Panc1 (cell line): Measurements from ENCODE around the gene NGF. TPM values are rescaled to one million over a fixed set of nuclear protein-coding genes. Genes with fewer than 3 reads are reported as not detected.

Experiments
- ATAC-seq: fragments of 200-7000 bp; cut with Tn5 transposase; 2 replicates; pipeline ENCODE4 v1.9.1; 2020; ENCODE audit warnings: mild to moderate bottlenecking, moderate library complexity
- BruUV-seq: library from RNA; stranded (reverse); fragments of 400-500 nt; replicated peaks from 2 replicates; lab custom pipeline; 2021; lab: Mats Ljungman, UMichigan
- CTCF ChIA-PET: fragments of 300-600 bp; sonication (Branson Sonifier 250); formaldehyde crosslinking; loops from one replicate; lab custom pipeline; 2022; ENCODE audit warnings: antibody characterized with exemption; lab: Charles Lee
- POLR2A ChIA-PET: fragments of 300-600 bp; sonication (Branson Sonifier 250); formaldehyde crosslinking; loops from one replicate; lab custom pipeline; 2022; ENCODE audit warnings: antibody characterized with exemption; lab: Charles Lee
- DNase-seq: peaks from one replicate; pipeline ENCODE4 v3.0.0-alpha.2; 2010; ENCODE audit warnings: low read depth, low spot score
- H3K27ac ChIP-seq: 2 replicates; pipeline ENCODE4 v1.5.1; 2011; ENCODE audit warnings: mild to moderate bottlenecking, low read length, inconsistent platforms
- H3K27me3 ChIP-seq: fragments of 200-500 bp; sonication (Bioruptor generic); 2 replicates; pipeline ENCODE4 v1.6.0; 2014; ENCODE audit warnings: low read length, inconsistent platforms; ENCODE audit not compliant: control insufficient read depth, insufficient read depth
- H3K36me3 ChIP-seq: fragments of 200-500 bp; sonication (Bioruptor generic); 2 replicates; pipeline ENCODE4 v1.5.1; 2014; ENCODE audit warnings: inconsistent platforms, mild to moderate bottlenecking, low read length, moderate library complexity; ENCODE audit not compliant: control insufficient read depth, insufficient read depth
- H3K4me1 ChIP-seq: 2 replicates; pipeline ENCODE4 v1.5.1; 2011; ENCODE audit warnings: inconsistent platforms, mild to moderate bottlenecking, low read length, moderate library complexity; ENCODE audit not compliant: control insufficient read depth, insufficient read depth
- H3K4me3 ChIP-seq, 2 experiments: 2 replicates each; pipeline ENCODE4 v1.5.1; 2011 to 2012; ENCODE audit warnings: low read depth in 2 of 2, low read length in 2 of 2, mild to moderate bottlenecking in 2 of 2, inconsistent platforms in 1 of 2, moderate library complexity in 1 of 2
- H3K9me3 ChIP-seq: fragments of 200-500 bp; sonication (Bioruptor generic); 2 replicates; pipeline ENCODE4 v1.5.1; 2014; ENCODE audit warnings: low read depth, mild to moderate bottlenecking, inconsistent platforms, low read length, moderate library complexity; ENCODE audit not compliant: control insufficient read depth, insufficient read depth
- POLR2AphosphoS5 ChIP-seq: IDR thresholded peaks from 2 replicates; pipeline ENCODE4 v1.6.1; 2012; ENCODE audit warnings: mild to moderate bottlenecking, low read depth, low read length, moderate library complexity
- REST ChIP-seq, 2 experiments: IDR thresholded peaks; 2 replicates each; pipeline ENCODE4 v1.6.1; 2011 to 2012; ENCODE audit warnings: low read depth in 2 of 2, control low read depth in 1 of 2, low read length in 1 of 2, mild to moderate bottlenecking in 1 of 2, moderate library complexity in 1 of 2; ENCODE audit not compliant: insufficient read depth in 1 of 2
- SIN3A ChIP-seq: IDR thresholded peaks from 2 replicates; pipeline ENCODE4 v1.6.1; 2012; ENCODE audit warnings: low read depth, mild to moderate bottlenecking, low read length, moderate library complexity, borderline replicate concordance; ENCODE audit not compliant: insufficient read depth
- TCF7L2 ChIP-seq: IDR thresholded peaks from 2 replicates; pipeline ENCODE4 v1.6.1; 2011; ENCODE audit warnings: mild to moderate bottlenecking, low read depth, low read length, inconsistent platforms
- in situ Hi-C: cut with HindIII; loops from 2 replicates; pipeline ENCODE4 v1.10.0; 2016; ENCODE audit warnings: low sequenced_read_pairs, low pct_unique_long_range_greater_than_20kb
- intact Hi-C: fragments of 100-400 bp; cut with micrococcal nuclease; formaldehyde crosslinking; loops from one replicate; pipeline ENCODE4 v1.10.0; 2022; ENCODE audit not compliant: unreplicated experiment
- total RNA-seq: library from RNA; stranded (reverse); gene quantifications from one replicate; pipeline ENCODE4 v1.2.1, GENCODE V29; 2021; ENCODE audit not compliant: unreplicated experiment
- TF ChIP-seq, protein P1 (sequence below): fragments of 450-650 bp; IDR thresholded peaks from 2 replicates; pipeline ENCODE4 v1.5.1; 2017; ENCODE audit warnings: mild to moderate bottlenecking

NGF gene
- total RNA-seq, 1 experiment from 2014 or later, result not detected

DNA sequence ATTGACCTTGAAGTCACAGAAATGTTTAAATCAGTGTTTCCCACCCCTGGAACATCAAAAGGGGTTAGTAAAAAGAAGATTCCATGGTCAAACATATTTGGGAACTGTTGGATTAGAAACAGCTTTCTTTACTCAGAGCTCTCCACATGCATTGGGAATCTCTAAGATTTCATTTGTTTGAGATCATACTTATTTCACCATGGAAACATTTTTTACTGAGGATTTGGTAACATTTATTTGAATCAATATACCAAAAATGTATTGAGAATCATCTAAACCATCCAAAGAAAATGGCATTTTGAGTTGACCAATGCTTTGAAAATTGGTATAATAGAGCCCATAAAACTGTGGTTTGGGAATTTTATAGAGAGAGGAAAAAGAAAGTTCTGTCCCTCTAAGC is 25.3 kb downstream of the NGF start:
- Histone ChIP-seq H3K4me3 (no peak overlapping the region), H3K9me3 (no peaks in the 10 kb centered on the region), H3K27ac (no peak overlapping the region), H3K27me3 (no peaks in the 10 kb centered on the region), H3K36me3 (no peaks in the 10 kb centered on the region), H3K4me1 (no peaks in the 10 kb centered on the region)
- ChIA-PET CTCF (interaction anchor here (0.7 kb wide), 1 partner anchor 533 kb away, joined by 3 read pairs; no protein-coding TSS in a partner anchor), POLR2A (no interaction called here)
- DNase-seq (no peak), ATAC-seq (no peak)
- TF ChIP-seq, protein P1, sequence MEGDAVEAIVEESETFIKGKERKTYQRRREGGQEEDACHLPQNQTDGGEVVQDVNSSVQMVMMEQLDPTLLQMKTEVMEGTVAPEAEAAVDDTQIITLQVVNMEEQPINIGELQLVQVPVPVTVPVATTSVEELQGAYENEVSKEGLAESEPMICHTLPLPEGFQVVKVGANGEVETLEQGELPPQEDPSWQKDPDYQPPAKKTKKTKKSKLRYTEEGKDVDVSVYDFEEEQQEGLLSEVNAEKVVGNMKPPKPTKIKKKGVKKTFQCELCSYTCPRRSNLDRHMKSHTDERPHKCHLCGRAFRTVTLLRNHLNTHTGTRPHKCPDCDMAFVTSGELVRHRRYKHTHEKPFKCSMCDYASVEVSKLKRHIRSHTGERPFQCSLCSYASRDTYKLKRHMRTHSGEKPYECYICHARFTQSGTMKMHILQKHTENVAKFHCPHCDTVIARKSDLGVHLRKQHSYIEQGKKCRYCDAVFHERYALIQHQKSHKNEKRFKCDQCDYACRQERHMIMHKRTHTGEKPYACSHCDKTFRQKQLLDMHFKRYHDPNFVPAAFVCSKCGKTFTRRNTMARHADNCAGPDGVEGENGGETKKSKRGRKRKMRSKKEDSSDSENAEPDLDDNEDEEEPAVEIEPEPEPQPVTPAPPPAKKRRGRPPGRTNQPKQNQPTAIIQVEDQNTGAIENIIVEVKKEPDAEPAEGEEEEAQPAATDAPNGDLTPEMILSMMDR, result no peak
- no peak for TF ChIP-seq TCF7L2
- TF ChIP-seq POLR2AphosphoS5, result no peak
- TF ChIP-seq REST (IDR thresholded peaks at IDR 0.05; ENCODE audit: insufficient read depth in 1 of 2, low read depth in 2 of 2, low read length in 1 of 2), result no peak
- TF ChIP-seq SIN3A, result no peak
- intact Hi-C loops, result no loop called here
- BruUV-seq, result no TSS peak
- in situ Hi-C loops, result no loop called here

DNA sequence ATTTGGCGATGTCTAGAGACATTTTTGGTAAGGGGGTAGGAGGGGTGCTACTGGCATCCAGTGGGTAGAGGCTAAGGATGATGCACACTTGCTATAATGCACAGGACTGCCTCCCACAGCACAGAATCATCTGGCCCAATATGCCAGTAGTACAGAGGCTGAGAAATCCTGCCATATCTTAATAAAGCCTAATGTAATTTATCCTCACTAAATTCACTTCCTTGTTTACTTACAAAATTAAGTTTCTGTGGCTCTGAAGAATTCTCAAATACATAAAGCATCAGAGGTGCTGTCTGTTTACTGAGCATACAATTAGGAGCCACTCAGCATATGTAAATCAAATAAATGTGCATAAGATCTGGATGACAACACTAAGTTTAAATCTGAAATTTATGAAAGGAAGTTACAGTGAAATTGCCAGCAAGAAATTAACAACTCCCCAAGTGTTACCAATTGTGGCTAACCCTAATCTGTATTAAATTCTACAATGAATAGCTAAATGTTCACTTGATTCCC is 26.5 kb downstream of the NGF start:
- intact Hi-C loops, result no loop called here
- no peak for ATAC-seq
- TF ChIP-seq SIN3A (no peak), REST (IDR thresholded peaks at IDR 0.05; ENCODE audit: insufficient read depth in 1 of 2, low read depth in 2 of 2, low read length in 1 of 2) (no peak), POLR2AphosphoS5 (no peak), TCF7L2 (no peak)
- TF ChIP-seq, protein P1, result no peak
- no peaks in the 10 kb centered on the region for H3K4me1 ChIP-seq
- ChIA-PET CTCF (no interaction called here), POLR2A (no interaction called here)
- H3K27me3 ChIP-seq, result no peaks in the 10 kb centered on the region
- DNase-seq, result no peak
- no peaks in the 10 kb centered on the region for H3K36me3 ChIP-seq
- no peak overlapping the region for H3K4me3 ChIP-seq
- no peak overlapping the region for H3K27ac ChIP-seq
- H3K9me3 ChIP-seq, result no peaks in the 10 kb centered on the region
- no TSS peak for BruUV-seq
- in situ Hi-C loops, result no loop called here
